Stomach (tissue), 4 donors: ENCODE data around the gene BCAP29.

Source experiments
- CTCF ChIP-seq, 7 experiments: fragments of 450-650 bp in 4 of 7; fragments of 200-600 bp in 3 of 7; sonication (generic) in 3 of 7; IDR thresholded peaks; one replicate each; pipeline ENCODE4 v1.5.1; 2016 to 2019; ENCODE audit warnings: antibody characterized with exemption in 7 of 7, control low read depth in 2 of 7, mild to moderate bottlenecking in 1 of 7
- EP300 ChIP-seq: sonication (generic); formaldehyde crosslinking; IDR thresholded peaks from one replicate; pipeline ENCODE4 v1.6.1; 2017; ENCODE audit warnings: antibody characterized with exemption
- POLR2A ChIP-seq, 4 donors: fragments of 450-650 bp; IDR thresholded peaks; one replicate each; pipeline ENCODE4 v1.6.1; 2016; ENCODE audit warnings: antibody characterized with exemption in 4 of 4, control low read depth in 2 of 4, mild to moderate bottlenecking in 1 of 4, moderate library complexity in 1 of 4
- POLR2AphosphoS5 ChIP-seq, 3 donors: sonication (generic); formaldehyde crosslinking; IDR thresholded peaks; one replicate each; pipeline ENCODE4 v1.6.1; 2016; ENCODE audit warnings: antibody characterized with exemption in 3 of 3

- no peak for TF ChIP-seq POLR2A (IDR thresholded peaks at IDR 0.05)
- TF ChIP-seq CTCF (IDR thresholded peaks at IDR 0.05), result no peak
- TF ChIP-seq EP300, result no peak
- no peak for TF ChIP-seq POLR2AphosphoS5 (IDR thresholded peaks at IDR 0.05)
These were observed 28.1 kb upstream of the BCAP29 start for GRCh38 chr7:107551936-107552335.
